SIG-M5 treated with dmso at 0.1 percent for 504 hours (cell line): ENCODE data around the gene CALML4.
"Not testable (repeated sequence)": the region's sequence is repeated elsewhere in the genome, so short reads cannot be mapped to it uniquely, and the experiment has no call there.

Source experiments
- DNase-seq: peaks from one replicate; lab custom pipeline; 2025; ENCODE audit not compliant: unreplicated experiment; lab: John Stamatoyannopoulos, UW

The CALML4 gene

GRCh38 chr15:68225442-68225841, 20.3 kb upstream of the CALML4 start:
- DNase-seq, result not testable (repeated sequence)

GRCh38 chr15:68224546-68225250, 19.6 kb upstream of the CALML4 start:
- DNase-seq, result peak; percentile 50

- no peak for DNase-seq
These were observed 19.0 kb upstream of the CALML4 start for GRCh38 chr15:68224108-68224507.

- DNase-seq, result no peak
These were observed 18.0 kb upstream of the CALML4 start for GRCh38 chr15:68223171-68223570.

GRCh38 chr15:68222432-68222743, 17.3 kb upstream of the CALML4 start:
- DNase-seq, result not testable (repeated sequence)

GRCh38 chr15:68221530-68222431, 16.6 kb upstream of the CALML4 start:
- DNase-seq, result not testable (repeated sequence)

- no peak for DNase-seq
These were observed 15.8 kb upstream of the CALML4 start for GRCh38 chr15:68220967-68221366.

- DNase-seq, result no peak
These were observed 15.4 kb upstream of the CALML4 start for GRCh38 chr15:68220489-68220888.

- DNase-seq, result no peak
These were observed 14.0 kb upstream of the CALML4 start for GRCh38 chr15:68218847-68219798.

- no peak for DNase-seq
These were observed 13.2 kb upstream of the CALML4 start for GRCh38 chr15:68218331-68218730.

- DNase-seq, result no peak
These were observed 12.2 kb upstream of the CALML4 start for GRCh38 chr15:68217341-68217740.

GRCh38 chr15:68214838-68215254, 9.7 kb upstream of the CALML4 start:
- no peak for DNase-seq

- DNase-seq, result no peak
These were observed 9.1 kb upstream of the CALML4 start for GRCh38 chr15:68213991-68214837.

GRCh38 chr15:68213491-68213845, 8.3 kb upstream of the CALML4 start:
- not testable (repeated sequence) for DNase-seq

- DNase-seq, result no peak
These were observed 6.7 kb upstream of the CALML4 start for GRCh38 chr15:68211656-68212320.

- DNase-seq, result peak; percentile 8
These were observed 5.9 kb upstream of the CALML4 start for GRCh38 chr15:68210821-68211655.

GRCh38 chr15:68210409-68210756, 5.3 kb upstream of the CALML4 start:
- DNase-seq, result no peak

- no peak for DNase-seq
These were observed 4.7 kb upstream of the CALML4 start for GRCh38 chr15:68209735-68210408.
